Stimulated activated CD4-positive, alpha-beta T cell treated with anti-CD3 and anti-CD28 coated beads, Interleukin-2, amount 100 ng/mL, for 24 hours (primary cell): Measurements from ENCODE around the gene ADCY7.

ENCODE experiments used
- DNase-seq, 2 donors: peaks; one replicate each; pipeline ENCODE4 v3.0.0-alpha.2; 2020

ADCY7 gene

GRCh38 chr16:50284131-50284911 is 18.0 kb downstream of the ADCY7 start:
- DNase-seq = no peak

- DNase-seq = no peak
Observed at GRCh38 chr16:50285406-50286003, 19.2 kb downstream of the ADCY7 start.

- DNase-seq = no peak
Observed at GRCh38 chr16:50286681-50287080, 20.3 kb downstream of the ADCY7 start.

GRCh38 chr16:50288026-50288425 is 21.7 kb downstream of the ADCY7 start:
- no peak for DNase-seq

- DNase-seq = no peak
Observed at GRCh38 chr16:50288920-50289319, 22.6 kb downstream of the ADCY7 start.

GRCh38 chr16:50289950-50290764 is 23.8 kb downstream of the ADCY7 start:
- DNase-seq = no peak

- no peak for DNase-seq
Observed at GRCh38 chr16:50290856-50291255, 24.5 kb downstream of the ADCY7 start.

GRCh38 chr16:50291719-50292565 is 25.6 kb downstream of the ADCY7 start:
- no peak for DNase-seq

- no peak for DNase-seq
Observed at GRCh38 chr16:50292566-50292948, 26.2 kb downstream of the ADCY7 start.

GRCh38 chr16:50293041-50293783 is 26.9 kb downstream of the ADCY7 start:
- DNase-seq = no peak

GRCh38 chr16:50293994-50294855 is 27.9 kb downstream of the ADCY7 start:
- DNase-seq = no peak

- no peak for DNase-seq
Observed at GRCh38 chr16:50294955-50295354, 28.6 kb downstream of the ADCY7 start.

GRCh38 chr16:50295541-50296132 is 29.3 kb downstream of the ADCY7 start:
- DNase-seq = no peak

- no peak for DNase-seq
Observed at GRCh38 chr16:50296807-50297206, 30.5 kb downstream of the ADCY7 start.

- DNase-seq = no peak
Observed at GRCh38 chr16:50297301-50298074, 31.1 kb downstream of the ADCY7 start.

GRCh38 chr16:50298075-50298460 is 31.7 kb downstream of the ADCY7 start:
- DNase-seq = no peak

- no peak for DNase-seq
Observed at GRCh38 chr16:50298591-50299507, 32.5 kb downstream of the ADCY7 start.

- no peak for DNase-seq
Observed at GRCh38 chr16:50299508-50300105, 33.3 kb downstream of the ADCY7 start.
